PC-3 (cell line): ENCODE data around the gene AFF4.

Experiments used
- EZH2 ChIP-seq: fragments of 300-600 bp; sonication (generic); IDR thresholded peaks from one replicate; pipeline ENCODE4 v1.6.1; 2017; ENCODE audit warnings: antibody characterized with exemption, mild to moderate bottlenecking, low read length; ENCODE audit not compliant: unreplicated experiment
- EZH2phosphoT487 ChIP-seq: fragments of 300-600 bp; sonication (generic); IDR thresholded peaks from 2 replicates; pipeline ENCODE4 v1.6.1; 2018; ENCODE audit warnings: mild to moderate bottlenecking, antibody characterized with exemption, low read length, borderline replicate concordance
- TF ChIP-seq, protein P1 (sequence below): fragments of 300-600 bp; sonication (generic); conservative IDR thresholded peaks from 2 replicates; pipeline ENCODE4 v1.5.1; 2017; ENCODE audit warnings: antibody characterized with exemption, low read depth, mild to moderate bottlenecking, low read length

GRCh38 chr5:132979367-132979940, 16.0 kb upstream of the AFF4 start:
- TF ChIP-seq, protein P1, sequence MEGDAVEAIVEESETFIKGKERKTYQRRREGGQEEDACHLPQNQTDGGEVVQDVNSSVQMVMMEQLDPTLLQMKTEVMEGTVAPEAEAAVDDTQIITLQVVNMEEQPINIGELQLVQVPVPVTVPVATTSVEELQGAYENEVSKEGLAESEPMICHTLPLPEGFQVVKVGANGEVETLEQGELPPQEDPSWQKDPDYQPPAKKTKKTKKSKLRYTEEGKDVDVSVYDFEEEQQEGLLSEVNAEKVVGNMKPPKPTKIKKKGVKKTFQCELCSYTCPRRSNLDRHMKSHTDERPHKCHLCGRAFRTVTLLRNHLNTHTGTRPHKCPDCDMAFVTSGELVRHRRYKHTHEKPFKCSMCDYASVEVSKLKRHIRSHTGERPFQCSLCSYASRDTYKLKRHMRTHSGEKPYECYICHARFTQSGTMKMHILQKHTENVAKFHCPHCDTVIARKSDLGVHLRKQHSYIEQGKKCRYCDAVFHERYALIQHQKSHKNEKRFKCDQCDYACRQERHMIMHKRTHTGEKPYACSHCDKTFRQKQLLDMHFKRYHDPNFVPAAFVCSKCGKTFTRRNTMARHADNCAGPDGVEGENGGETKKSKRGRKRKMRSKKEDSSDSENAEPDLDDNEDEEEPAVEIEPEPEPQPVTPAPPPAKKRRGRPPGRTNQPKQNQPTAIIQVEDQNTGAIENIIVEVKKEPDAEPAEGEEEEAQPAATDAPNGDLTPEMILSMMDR, result no peak
- TF ChIP-seq EZH2 (no peak), EZH2phosphoT487 (no peak)
